Hematopoietic multipotent progenitor cell treated with erythropoietin and hydrocortisone succinate and interleukin-3 and kit ligand, for 15 days (in vitro differentiated cells): ENCODE measurements around the gene USP20.

Experiments used
- DNase-seq: peaks from one replicate; pipeline ENCODE4 v3.0.0-alpha.2; 2015; ENCODE audit warnings: low spot score

Gene USP20

DNA sequence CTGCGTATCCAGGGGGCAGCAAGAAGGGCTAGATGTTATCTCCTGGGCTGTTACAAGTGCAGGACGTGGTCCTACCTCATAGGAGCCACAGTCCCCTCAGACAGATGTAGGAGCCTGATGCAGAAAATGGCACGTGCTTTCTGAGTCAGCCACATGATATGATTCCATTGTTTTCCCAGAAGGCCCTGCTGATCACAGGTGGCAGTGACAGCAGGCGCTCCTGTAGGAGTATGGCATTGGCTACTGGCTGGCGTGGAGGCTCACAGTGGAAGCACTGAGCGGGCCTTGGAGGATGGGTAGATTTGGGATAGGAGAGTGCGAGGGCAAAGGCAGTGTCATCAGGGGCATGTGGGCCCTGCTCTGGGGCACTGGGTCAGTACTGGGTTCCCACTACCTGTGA, 21.9 kb downstream of the USP20 start:
- DNase-seq = no peak

DNA sequence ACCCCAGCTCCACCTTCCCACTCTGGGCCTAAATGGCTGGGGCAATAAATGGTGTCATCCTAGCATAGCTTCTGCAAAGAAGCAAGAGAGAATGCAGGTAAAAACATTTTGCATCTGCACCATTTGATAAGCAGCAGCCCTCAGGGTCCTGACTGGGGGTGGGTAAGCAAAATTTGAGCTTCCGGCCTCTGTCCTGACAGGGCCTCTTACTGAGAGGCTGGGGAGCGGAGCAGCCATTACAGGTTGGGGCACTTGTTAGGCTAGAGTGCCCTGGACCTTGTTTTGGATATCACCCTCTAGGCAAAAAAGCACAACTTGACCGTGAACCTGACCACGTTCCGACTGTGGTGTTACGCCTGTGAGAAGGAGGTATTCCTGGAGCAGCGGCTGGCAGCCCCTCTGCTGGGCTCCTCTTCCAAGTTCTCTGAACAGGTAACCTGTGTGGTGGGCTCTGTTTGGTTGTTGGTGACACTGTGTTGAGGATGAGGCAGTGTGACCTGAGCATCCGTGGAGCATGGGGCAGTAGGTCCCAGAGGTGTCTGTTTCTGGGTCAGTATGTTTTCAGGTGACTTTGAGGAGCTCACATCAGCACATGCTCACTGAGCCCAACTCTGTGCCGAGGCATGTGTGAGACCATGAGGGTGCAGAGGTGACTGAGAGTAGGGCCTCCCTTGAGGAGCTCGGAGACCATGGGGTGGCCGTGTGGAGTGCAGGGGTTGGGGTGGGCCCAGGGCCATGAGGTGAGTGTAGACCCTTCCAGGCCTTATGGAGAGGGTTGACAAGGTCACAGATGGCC, 23.1 kb downstream of the USP20 start:
- DNase-seq = no peak

- DNase-seq = no peak
Observed at GRCh38 chr9:129860653-129861446, 25.6 kb downstream of the USP20 start.

GRCh38 chr9:129861447-129861827, 26.2 kb downstream of the USP20 start:
- no peak for DNase-seq

GRCh38 chr9:129863059-129863690, 27.9 kb downstream of the USP20 start:
- peak; percentile 97 for DNase-seq

- DNase-seq = no peak
Observed at GRCh38 chr9:129864991-129865647, 29.9 kb downstream of the USP20 start.

DNA sequence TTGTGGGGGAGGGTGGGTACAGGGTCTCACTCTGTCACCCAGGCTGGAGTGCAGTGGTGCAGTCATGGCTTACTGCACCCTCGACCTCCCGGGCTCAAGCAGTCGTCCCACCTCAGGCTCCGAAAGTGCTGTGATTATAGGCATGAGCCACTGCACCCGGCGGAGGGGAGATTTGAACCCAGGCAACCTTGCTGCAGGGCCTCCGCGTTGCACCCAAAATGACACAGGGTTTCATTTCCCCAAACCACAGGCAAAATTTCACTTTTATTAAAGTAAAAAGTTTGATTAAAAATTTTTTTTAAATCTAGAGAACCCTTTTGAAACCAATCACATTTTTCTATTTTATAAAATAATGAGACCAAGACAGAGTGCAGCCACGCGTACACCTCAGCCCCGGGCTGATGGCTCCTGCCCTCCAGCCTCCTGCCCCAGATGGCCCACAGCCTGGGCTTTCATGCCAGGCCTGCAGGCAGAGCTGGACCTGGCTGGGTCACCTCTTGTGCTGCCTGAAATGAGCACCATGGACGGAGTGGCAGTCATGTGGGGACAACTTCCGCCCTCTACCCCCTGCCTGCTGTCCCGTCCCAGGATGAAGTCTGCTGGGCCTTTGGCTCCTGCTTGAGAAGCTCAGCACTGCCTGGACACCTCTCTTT, 30.5 kb downstream of the USP20 start:
- DNase-seq = no peak

GRCh38 chr9:129866394-129867135, 31.3 kb downstream of the USP20 start:
- no peak for DNase-seq

DNA sequence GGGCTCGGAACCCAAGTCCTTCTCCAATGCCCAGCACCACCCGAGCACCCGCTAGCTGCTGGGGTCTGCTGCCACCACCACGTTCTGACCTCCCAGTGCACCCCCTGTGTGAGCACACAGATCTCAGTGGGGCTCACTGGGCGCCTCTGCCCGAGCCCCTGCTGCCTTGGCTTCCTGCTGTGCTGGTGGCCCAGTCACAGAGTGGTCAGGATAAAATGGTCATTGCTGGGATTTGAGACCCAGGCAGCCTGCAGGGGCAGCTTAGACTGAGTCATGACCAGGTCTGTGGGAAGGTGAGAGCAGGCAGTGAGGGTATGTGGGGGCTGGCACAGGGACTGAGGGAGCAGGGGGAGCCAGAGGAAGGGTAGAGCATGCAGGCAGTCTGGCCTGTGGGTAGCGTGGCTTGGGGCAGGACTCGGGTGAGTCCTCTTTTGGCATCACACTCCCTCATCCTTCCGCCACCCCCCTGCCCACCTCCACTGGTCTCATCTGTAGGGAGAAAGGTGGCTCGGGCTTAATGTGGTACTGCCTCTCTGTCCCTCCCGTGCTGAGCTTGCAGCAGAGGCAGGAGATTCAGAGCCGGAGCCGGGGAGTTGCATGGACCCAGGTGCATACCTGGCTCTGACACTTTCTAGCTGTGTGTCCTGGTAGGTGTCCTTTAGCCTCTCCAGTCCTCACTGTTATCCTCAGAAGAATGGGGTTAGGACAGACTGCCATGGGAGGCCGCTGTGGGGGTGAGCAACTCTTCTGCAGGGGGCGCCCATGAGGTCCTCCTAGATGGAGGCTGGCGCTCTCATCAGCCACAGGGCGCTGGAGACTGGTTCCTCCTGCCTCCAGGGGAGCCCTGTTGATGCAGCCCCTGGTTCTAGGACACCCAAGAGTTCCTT, 32.1 kb downstream of the USP20 start:
- DNase-seq = peak; percentile 42

DNA sequence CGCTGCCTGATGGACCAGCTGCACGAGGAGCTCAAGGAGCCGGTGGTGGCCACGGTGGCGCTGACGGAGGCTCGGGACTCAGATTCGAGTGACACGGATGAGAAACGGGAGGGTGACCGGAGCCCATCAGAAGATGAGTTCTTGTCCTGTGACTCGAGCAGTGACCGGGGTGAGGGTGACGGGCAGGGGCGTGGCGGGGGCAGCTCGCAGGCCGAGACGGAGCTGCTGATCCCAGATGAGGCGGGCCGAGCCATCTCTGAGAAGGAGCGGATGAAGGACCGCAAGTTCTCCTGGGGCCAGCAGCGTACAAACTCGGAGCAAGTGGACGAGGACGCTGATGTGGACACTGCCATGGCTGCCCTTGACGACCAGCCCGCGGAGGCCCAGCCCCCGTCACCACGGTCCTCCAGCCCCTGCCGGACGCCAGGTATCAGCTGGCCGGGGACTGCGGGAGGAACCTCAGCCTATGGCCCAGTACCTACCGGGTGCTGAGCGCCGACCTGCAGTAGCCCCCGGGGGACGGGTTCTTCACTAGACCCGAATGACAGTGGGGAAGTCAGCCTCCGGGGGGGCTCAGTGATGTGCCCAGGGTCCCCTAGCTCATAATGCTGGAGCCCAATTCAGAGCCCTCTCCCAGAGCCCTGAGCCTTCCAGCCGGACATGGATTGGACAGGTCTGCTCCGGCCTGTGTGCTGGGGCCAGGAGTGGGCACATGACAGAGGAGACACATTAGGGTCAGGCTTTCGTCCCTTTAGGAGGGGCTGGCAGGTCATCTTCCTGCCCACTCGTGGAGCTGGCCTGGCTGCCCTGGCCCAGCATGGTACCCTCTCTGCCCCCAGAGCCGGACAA, 33.0 kb downstream of the USP20 start:
- DNase-seq = no peak

DNA sequence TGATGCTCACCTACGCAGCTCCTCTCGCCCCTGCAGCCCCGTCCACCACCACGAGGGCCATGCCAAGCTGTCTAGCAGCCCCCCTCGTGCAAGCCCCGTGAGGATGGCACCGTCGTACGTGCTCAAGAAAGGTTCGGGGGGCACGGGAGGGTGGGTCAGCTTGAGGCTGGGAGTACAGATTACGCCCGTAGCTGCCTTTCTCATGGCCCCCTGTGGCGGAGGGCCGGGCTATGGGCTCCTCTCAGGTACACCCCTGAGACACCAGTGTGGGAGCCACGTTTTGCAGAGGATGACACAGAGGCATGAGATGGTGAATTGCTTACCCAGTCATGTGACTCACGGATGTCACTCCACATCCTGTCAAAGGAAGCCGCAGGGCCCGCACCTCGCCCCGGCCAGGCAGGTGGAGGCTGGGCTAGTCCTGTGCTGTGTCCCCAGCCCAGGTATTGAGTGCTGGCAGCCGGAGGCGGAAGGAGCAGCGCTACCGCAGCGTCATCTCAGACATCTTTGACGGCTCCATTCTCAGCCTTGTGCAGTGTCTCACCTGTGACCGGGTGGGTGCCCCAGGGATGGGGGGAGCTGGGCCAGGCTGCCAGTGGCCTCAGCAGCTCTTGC, 33.7 kb downstream of the USP20 start:
- no peak for DNase-seq

GRCh38 chr9:129869585-129870501, 34.6 kb downstream of the USP20 start:
- no peak for DNase-seq

DNA sequence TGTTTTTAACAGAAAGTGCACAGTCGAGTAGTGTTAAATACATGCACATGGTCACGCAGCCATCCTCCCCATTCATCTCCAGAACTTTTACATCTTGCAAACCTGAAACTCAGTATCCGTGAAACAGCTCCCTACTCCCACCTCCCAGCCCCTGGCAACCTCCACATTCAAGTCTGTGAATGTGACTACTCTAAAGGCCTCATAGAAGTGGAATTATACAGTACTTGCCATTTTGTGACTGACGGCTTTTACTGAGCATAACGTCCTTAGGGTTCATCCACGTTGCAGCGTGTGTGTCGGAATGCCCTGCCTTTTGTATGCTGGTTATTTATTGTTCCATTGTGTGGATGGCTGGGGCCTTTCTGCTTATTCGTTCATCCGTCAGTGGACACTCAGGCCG, 35.8 kb downstream of the USP20 start:
- DNase-seq = no peak

DNA sequence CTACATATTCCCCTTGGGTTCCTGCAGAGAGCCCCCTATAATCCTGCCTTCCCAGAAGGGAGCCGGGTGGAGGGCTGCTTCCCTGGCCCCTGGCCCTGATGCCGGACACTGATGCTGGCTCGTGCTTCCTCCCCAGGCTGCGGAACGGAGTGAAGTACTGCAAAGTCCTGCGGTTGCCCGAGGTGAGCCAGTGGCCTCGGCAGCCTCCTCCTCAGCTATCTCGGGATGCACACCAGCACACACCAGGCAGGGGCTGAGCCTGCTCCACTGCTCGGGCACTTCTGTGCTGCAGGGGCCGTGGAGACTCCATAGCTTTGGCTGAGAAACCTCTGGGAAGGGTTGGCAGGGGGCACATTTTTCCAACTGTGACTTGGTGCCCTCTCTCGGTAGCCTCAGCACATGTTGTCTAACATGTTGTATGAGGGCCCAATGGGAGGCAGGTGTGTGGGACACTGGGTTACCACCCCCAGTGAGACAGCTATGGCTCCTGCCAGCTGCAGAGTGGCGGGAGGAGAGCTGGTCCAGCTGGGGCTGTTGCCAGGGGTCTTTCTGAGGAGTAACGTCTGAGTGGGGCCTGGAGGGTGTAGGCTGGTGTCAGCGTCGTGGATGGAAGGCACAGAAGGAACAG, 38.4 kb downstream of the USP20 start:
- DNase-seq = no peak

- DNase-seq = no peak
Observed at GRCh38 chr9:129874261-129875101, 39.2 kb downstream of the USP20 start.

DNA sequence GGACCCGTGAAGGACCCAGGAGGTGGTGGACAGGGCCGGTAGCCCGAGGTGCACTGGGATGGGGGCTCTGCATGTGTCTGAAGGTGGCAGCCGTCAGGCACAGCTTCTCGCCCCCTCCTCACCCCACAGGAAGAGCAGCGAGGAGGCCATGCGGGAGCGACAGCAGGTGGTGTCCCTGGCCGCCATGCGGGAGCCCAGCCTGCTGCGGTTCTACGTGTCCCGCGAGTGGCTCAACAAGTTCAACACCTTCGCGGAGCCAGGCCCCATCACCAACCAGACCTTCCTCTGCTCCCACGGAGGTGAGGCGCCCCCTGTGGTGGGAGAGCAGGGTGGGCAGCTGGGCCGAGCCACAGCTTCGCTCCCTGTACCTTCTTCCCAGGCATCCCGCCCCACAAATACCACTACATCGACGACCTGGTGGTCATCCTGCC, 39.9 kb downstream of the USP20 start:
- DNase-seq = no peak
